SK-MEL-5 (cell line): ENCODE data around the gene ERN2. TPM values are rescaled to one million over a fixed set of nuclear protein-coding genes. Genes with fewer than 3 reads are reported as not detected.
A peak's percentile ranks its signal among the peaks of the same experiment; 100 is the strongest.

Source experiments
- DNase-seq: peaks from one replicate; pipeline ENCODE4 v3.0.0-alpha.2; 2016; ENCODE audit warnings: low read depth, low spot score
- in situ Hi-C: cut with HindIII; loops from 2 replicates; pipeline ENCODE4 v1.10.0; 2016; ENCODE audit warnings: low sequenced_read_pairs, high pct_unique_total_duplicates, low pct_unique_long_range_greater_than_20kb
- total RNA-seq: library from RNA; depleted of rRNA; stranded (reverse); fragments of >200 nt; shearing (Covaris generic); gene quantifications from 2 replicates; pipeline ENCODE4 v1.2.3, GENCODE V29; 2014; rRNA removed

ERN2 gene
- total RNA-seq, 1 experiment from 2014 or later, result not detected

DNA sequence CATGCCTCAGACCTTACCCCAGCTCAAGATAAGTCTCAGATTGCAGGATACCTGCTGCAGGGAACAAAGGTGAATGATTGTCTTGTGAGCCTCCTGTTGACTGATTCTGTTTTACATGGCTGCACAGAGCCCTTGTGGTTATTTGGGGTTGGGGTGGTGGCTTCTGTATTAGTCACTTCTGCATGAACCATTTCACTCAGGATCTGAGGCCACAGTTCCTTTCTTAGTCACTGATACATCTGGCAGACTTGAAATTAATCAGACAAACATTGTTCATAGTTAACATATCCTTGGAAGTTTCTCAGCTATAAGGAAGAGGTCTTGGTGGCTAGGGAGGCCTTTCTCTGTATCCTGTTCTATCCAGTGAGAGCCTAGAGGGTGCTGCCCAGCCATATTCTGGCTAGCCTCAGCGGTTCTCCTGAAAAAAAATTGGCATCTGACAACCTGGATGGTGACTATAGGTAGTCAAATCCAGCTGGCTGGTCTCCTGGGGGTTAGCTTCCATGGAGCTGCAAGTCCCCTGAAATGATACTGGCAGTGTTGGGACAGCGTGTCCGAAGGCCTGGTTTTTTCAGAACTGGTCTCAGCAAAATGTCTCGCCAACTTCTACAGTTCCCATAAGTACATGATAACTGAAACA lies 42.8 kb downstream of the ERN2 start:
- DNase-seq, result no peak
- in situ Hi-C loops, result no loop called here

DNA sequence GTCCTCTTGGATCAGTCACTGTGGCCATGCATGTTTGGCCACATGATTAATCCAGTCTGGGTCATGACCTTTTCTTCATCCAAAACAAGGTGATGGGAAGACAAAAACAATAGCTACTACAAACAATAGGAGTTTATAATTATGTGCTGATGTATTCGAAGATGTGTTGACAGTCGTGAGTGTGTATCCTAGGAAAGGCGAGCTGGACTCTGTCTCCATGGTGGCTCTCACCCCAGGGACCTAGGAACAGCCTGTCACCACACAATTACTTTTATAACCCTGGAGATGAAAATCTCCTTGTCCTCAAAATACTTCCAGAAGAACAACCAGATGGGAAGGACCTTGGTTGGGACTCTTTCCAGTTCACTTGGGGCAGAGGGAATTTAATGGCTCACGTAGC lies 44.1 kb downstream of the ERN2 start:
- in situ Hi-C loops, result no loop called here
- no peak for DNase-seq

GRCh38 chr16:23668225-23668624 lies 44.8 kb downstream of the ERN2 start:
- DNase-seq, result no peak
- in situ Hi-C loops, result no loop called here

DNA sequence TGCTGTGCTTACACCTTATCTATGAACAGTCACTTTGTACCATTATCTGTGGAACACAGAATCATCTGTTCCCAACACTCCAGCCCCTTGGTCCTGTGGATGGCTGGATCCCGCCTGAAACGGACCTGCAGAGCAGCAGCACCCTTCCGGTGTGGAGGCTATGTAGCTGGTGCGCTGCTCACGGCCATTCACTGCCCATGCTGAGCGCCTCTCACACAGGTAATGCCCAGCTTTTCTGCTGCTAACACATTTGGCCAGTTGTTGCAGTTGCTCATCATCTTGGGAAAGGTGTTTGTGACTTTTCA lies 45.7 kb downstream of the ERN2 start:
- DNase-seq, result no peak
- in situ Hi-C loops, result no loop called here

- in situ Hi-C loops, result no loop called here
- no peak for DNase-seq
Observed at GRCh38 chr16:23666571-23667354, 46.3 kb downstream of the ERN2 start.

- no peak for DNase-seq
- in situ Hi-C loops, result no loop called here
Observed at GRCh38 chr16:23663918-23664317, 49.1 kb downstream of the ERN2 start.

- in situ Hi-C loops, result no loop called here
- no peak for DNase-seq
Observed at GRCh38 chr16:23651943-23652468, 61.0 kb downstream of the ERN2 start.

DNA sequence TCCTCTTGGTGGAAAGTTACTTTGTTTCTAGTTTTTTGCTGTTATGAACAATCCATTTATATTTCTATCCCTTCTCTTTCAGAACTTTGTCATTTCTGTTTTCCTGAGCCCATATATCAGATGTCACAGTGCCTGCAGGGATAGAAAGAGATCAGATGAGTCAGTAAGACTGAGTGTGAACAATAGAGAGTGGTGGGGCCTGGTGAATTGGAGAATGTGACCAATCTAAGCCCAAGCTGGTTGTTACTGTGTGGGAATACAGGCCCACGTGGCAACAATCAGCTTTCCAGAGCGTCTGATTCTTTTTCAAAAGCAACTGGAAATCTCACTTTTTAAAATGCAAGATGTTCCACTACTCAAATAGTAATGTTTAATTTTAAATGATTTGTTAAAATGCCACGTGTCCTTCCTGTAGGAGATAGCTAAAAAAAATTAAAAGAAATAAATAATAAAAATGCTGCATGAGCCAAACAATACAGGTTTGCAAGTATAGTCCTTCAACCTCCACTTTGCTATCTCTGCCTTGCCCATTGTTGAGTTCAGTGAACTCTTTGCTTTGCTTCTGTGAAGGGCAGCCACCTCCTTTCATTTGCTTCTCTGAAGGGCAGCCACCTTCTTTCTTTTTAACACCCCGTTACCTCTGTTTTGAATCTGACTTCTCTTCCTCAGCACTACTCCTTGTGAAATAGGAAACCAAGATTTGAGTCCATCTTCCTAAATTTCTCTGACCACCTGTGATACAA lies 62.2 kb downstream of the ERN2 start:
- in situ Hi-C loops, result no loop called here

GRCh38 chr16:23642246-23642774 lies 70.7 kb downstream of the ERN2 start:
- no peak for DNase-seq
- in situ Hi-C loops, result no loop called here

More for the DNA sequence above, 62.2 kb downstream of the ERN2 start:
- peak; percentile 70 for DNase-seq

- peak; percentile 94 for DNase-seq
- in situ Hi-C loops, result no loop called here
Observed at GRCh38 chr16:23640931-23641765, 71.9 kb downstream of the ERN2 start, which contains the start of the genes DCTN5 and PALB2. Gene DCTN5, plus strand, starts transcription at chr16:23641466. Its CDS starts 77 bp downstream, at chr16:23641543. Gene PALB2, minus strand, starts transcription at chr16:23641310. Its CDS starts 153 bp downstream, at chr16:23641157.

DNA sequence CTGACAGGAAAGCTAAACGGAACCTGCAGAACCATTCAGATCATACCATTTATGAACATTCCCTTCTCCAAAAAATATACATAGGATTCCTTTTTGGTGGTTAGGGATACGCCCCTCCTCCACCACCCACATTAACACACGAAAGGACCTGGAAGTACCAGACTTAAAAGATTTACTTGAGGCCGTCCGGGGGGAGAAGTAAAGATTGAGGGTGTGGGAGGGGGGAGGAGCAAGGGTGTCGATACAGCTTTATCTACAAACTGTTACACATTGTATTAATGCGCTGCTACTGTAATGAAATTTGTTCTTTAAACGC lies 72.4 kb downstream of the ERN2 start:
- DNase-seq, result peak; percentile 9
- in situ Hi-C loops, result no loop called here

Other genes with a start within 250 kb of the ERN2 start
- gene GGA2, start 202.7 kb downstream of the ERN2 start, total RNA-seq, result 43.6 and 58.0 TPM in 2 replicates
- gene EARS2, start 155.9 kb downstream of the ERN2 start, total RNA-seq, result 41.9 and 44.3 TPM in 2 replicates
- 41.7 and 53.1 TPM in 2 replicates for gene UBFD1, start 155.5 kb downstream of the ERN2 start, total RNA-seq
- 182 and 201 TPM in 2 replicates for gene NDUFAB1, start 116.9 kb downstream of the ERN2 start, total RNA-seq
- 21.1 and 28.8 TPM in 2 replicates for gene PALB2, start 71.9 kb downstream of the ERN2 start, total RNA-seq
- 70.6 and 75.6 TPM in 2 replicates for gene DCTN5, start 71.8 kb downstream of the ERN2 start, total RNA-seq
- 14.3 and 16.6 TPM in 2 replicates for gene PLK1, start 34.3 kb downstream of the ERN2 start, total RNA-seq
- not detected in 2 replicates for gene CHP2, start 41.8 kb upstream of the ERN2 start, total RNA-seq
- 6.3 and 7.1 TPM in 2 replicates for gene PRKCB, start 122.8 kb upstream of the ERN2 start, total RNA-seq